Skeletal muscle satellite cell (primary cell): Measurements from ENCODE around the gene CTNND2.
"Not testable (repeated sequence)": the region's sequence is repeated elsewhere in the genome, so short reads cannot be mapped to it uniquely, and the experiment has no call there.

ENCODE experiments used
- H3K27me3 ChIP-seq: 2 replicates; pipeline ENCODE4 v1.7.0; 2013; ENCODE audit warnings: low read length; ENCODE audit not compliant: control insufficient read depth, insufficient read depth
- H3K36me3 ChIP-seq: 2 replicates; pipeline ENCODE4 v1.7.0; 2013; ENCODE audit warnings: mild to moderate bottlenecking, control low read depth, low read length; ENCODE audit not compliant: insufficient read depth
- H3K4me1 ChIP-seq: 2 replicates; pipeline ENCODE4 v1.7.0; 2013; ENCODE audit warnings: low read length; ENCODE audit not compliant: control insufficient read depth, insufficient read depth
- H3K4me2 ChIP-seq: 2 replicates; pipeline ENCODE4 v1.7.0; 2013; ENCODE audit warnings: mild to moderate bottlenecking, low read length
- H3K4me3 ChIP-seq: 2 replicates; pipeline ENCODE4 v1.7.0; 2013; ENCODE audit warnings: low read length
- H3K9ac ChIP-seq: 2 replicates; pipeline ENCODE4 v1.7.0; 2013; ENCODE audit warnings: mild to moderate bottlenecking, low read depth, low read length, moderate library complexity
- H3K9me3 ChIP-seq: replicated peaks from 2 replicates; pipeline ENCODE4 v1.7.0; 2013; ENCODE audit warnings: mild to moderate bottlenecking, control low read depth, low read length

CTNND2 gene

GRCh38 chr5:11324521-11325289, 579.5 kb downstream of the CTNND2 start:
- Histone ChIP-seq H3K9ac (no peak overlapping the region), H3K4me2 (no peak overlapping the region), H3K4me1 (no peaks in the 10 kb centered on the region), H3K27me3 (no peaks in the 10 kb centered on the region), H3K9me3 (no peaks in the 10 kb centered on the region), H3K4me3 (no peak overlapping the region), H3K36me3 (no peaks in the 10 kb centered on the region)

DNA sequence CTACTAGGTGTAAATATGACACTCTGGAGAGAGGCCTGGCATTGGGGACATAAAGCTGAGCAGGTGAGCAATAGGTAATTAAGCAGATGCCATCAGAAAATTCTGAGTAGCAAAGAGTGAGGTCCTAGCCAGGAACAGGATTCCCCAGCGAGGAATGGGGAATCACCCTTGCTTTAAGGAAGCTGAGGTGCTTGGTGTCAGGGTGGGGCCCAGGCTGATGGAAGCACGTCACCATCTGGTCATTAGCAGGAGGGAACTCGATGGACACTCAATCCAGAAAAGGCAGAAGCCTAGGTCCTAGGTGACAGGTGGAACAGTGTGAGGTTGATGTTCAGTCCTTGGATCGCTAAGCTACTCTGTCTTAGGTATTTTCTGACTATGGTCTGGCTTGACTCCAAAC, 580.5 kb downstream of the CTNND2 start:
- Histone ChIP-seq H3K9me3 (no peaks in the 10 kb centered on the region), H3K4me2 (no peak overlapping the region), H3K9ac (no peak overlapping the region), H3K4me1 (no peaks in the 10 kb centered on the region), H3K27me3 (no peaks in the 10 kb centered on the region), H3K4me3 (no peak overlapping the region), H3K36me3 (no peaks in the 10 kb centered on the region)

DNA sequence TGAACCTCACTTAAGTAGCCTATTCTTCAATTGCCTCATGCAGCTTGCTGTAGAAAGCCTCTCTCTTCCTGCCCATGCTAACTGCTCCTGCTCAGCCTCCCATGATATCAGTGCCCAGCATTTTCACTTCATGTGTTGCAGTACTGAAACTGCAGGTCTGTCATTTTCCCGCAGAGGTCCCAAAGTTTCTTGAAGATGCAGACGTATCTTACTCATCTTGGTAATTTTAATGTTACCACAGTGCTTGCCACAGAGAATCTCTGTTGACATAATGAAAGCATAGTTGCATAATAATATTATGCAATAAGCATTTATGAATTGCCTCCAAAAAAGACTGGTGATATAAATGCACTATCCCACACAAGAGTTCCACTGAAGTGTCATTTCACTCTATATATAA, 582.1 kb downstream of the CTNND2 start:
- H3K9me3 ChIP-seq = no peaks in the 10 kb centered on the region
- H3K4me3 ChIP-seq = no peak overlapping the region
- H3K27me3 ChIP-seq = no peaks in the 10 kb centered on the region
- H3K9ac ChIP-seq = no peak overlapping the region
- no peaks in the 10 kb centered on the region for H3K4me1 ChIP-seq
- no peak overlapping the region for H3K4me2 ChIP-seq
- no peaks in the 10 kb centered on the region for H3K36me3 ChIP-seq

DNA sequence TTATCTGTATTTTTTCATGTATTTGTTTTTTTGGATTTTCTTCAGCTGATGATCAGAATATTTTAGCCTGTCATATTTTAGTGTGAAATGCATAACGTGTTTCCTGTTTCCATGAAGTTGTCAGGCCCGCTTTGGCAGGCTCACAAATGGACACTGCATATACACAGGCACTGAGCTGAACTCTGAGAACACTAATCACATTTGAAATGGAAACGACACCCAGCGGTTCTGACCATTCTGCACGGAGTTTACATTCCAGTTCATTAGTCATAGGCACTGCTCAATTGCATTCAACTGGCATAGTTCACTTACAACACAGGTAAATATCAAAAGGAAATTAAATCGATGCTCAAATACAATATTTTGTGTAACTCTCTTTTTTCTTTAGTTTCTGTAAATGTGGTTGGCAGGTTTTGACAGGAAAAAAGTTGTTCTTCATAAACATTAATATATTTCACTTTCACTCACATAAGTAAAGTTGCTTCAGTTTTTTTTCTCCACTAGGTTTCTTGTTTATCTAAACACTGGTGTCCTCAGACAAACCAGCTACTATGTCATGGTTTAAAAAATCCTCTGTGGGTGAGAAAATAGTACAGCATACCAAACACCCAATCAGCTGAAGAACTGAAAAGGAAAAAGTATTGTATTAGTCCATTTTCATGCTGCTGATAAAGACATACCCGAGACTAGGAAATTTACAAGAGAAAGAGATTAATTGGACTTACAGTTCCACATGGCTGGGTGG, 584.2 kb downstream of the CTNND2 start:
- Histone ChIP-seq H3K9ac (no peak overlapping the region), H3K4me1 (no peaks in the 10 kb centered on the region), H3K9me3 (no peaks in the 10 kb centered on the region), H3K4me2 (no peak overlapping the region), H3K27me3 (no peaks in the 10 kb centered on the region), H3K36me3 (no peaks in the 10 kb centered on the region), H3K4me3 (no peak overlapping the region)

GRCh38 chr5:11313694-11314093, 590.6 kb downstream of the CTNND2 start:
- H3K4me1 ChIP-seq, H3K36me3 ChIP-seq, H3K4me2 ChIP-seq, H3K9ac ChIP-seq, H3K9me3 ChIP-seq, H3K27me3 ChIP-seq, H3K4me3 ChIP-seq: not testable (repeated sequence)

DNA sequence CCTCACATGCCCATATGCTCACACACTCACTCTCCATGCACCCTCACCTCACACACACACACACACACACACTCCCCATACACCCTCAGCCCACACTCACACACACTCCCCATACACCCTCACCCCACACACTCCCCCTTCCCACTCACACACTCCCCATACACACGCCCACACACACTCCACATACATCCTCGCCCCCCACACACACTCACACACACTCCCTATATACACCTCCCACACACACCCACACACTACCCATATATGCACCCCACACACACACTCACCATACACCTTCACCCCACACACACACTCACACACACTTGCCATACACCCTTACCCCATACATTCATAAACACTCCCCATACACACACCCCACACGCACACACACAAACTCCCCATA, 592.5 kb downstream of the CTNND2 start:
- Histone ChIP-seq H3K27me3 (no peaks in the 10 kb centered on the region), H3K36me3 (no peaks in the 10 kb centered on the region), H3K4me1 (no peaks in the 10 kb centered on the region), H3K9me3 (no peaks in the 10 kb centered on the region), H3K4me2 (no peak overlapping the region), H3K9ac (no peak overlapping the region), H3K4me3 (no peak overlapping the region)

DNA sequence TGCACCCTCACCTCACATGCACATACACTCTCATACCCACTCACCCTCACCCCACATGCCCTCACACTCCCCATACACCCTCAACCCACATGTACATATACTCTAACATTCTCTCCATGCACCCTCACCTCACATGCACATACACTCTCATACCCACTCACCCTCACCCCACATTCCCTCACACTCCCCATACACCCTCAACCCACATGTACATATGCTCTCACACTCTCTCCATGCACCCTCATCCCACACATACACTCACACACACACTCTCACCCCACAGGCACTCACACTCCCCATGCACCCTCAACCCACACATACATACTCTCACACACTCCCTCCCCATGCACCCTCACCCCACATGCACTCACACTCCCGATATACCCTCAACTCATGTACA, 593.0 kb downstream of the CTNND2 start:
- H3K4me2 ChIP-seq = no peak overlapping the region
- H3K9ac ChIP-seq = no peak overlapping the region
- no peaks in the 10 kb centered on the region for H3K9me3 ChIP-seq
- no peaks in the 10 kb centered on the region for H3K27me3 ChIP-seq
- H3K4me3 ChIP-seq = no peak overlapping the region
- H3K4me1 ChIP-seq = no peaks in the 10 kb centered on the region
- H3K36me3 ChIP-seq = no peaks in the 10 kb centered on the region

DNA sequence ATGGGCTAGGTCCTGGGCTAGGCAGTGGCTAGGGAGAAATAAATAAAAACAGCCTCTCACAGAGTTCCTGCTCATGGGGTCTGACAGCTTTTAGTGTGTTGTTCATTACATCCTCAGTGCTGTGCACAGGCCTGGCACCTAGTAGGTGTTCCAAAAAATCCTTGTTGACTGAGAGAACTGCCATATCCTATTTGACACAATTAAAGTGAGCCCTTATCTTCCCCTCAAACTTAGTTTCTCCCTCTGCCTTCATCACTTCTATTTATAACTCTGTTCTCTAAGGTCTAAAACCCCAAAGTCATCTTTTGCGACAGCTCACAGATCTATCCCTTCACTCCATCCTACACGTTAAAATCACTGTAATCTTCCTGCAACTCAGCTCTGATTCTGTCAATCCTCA, 594.1 kb downstream of the CTNND2 start:
- no peaks in the 10 kb centered on the region for H3K4me1 ChIP-seq
- no peaks in the 10 kb centered on the region for H3K27me3 ChIP-seq
- H3K36me3 ChIP-seq = no peaks in the 10 kb centered on the region
- no peak overlapping the region for H3K4me2 ChIP-seq
- no peak overlapping the region for H3K9ac ChIP-seq
- H3K9me3 ChIP-seq = no peaks in the 10 kb centered on the region
- H3K4me3 ChIP-seq = no peak overlapping the region

DNA sequence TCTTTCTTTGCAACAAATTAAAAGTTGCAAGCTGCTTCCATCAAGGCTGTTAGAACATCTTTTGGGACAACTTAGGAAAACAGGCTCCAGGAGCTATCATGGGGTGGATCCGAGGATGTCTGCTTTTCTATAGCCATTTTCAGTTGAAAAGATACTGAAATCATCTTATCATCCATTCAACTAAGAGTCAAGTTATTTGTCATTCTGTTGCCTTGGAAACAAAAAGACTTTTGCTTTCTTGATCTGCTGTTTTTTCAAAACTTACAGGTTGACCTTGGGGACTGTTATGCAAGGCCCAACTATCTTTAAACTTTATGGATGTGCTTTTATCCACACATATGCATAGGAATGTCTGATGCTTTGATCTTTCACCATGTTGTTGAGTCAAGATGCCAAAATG, 597.9 kb downstream of the CTNND2 start:
- no peak overlapping the region for H3K4me3 ChIP-seq
- H3K4me2 ChIP-seq = no peak overlapping the region
- H3K27me3 ChIP-seq = no peaks in the 10 kb centered on the region
- no peak overlapping the region for H3K9ac ChIP-seq
- no peaks in the 10 kb centered on the region for H3K9me3 ChIP-seq
- H3K4me1 ChIP-seq = no peaks in the 10 kb centered on the region
- no peaks in the 10 kb centered on the region for H3K36me3 ChIP-seq

- no peaks in the 10 kb centered on the region for H3K4me1 ChIP-seq
- no peaks in the 10 kb centered on the region for H3K9me3 ChIP-seq
- H3K9ac ChIP-seq = no peak overlapping the region
- H3K36me3 ChIP-seq = no peaks in the 10 kb centered on the region
- H3K27me3 ChIP-seq = no peaks in the 10 kb centered on the region
- no peak overlapping the region for H3K4me2 ChIP-seq
- no peak overlapping the region for H3K4me3 ChIP-seq
These were observed 599.0 kb downstream of the CTNND2 start for GRCh38 chr5:11305245-11305644.

- H3K4me2 ChIP-seq = no peak overlapping the region
- H3K27me3 ChIP-seq = no peaks in the 10 kb centered on the region
- no peak overlapping the region for H3K4me3 ChIP-seq
- H3K4me1 ChIP-seq = no peaks in the 10 kb centered on the region
- H3K9ac ChIP-seq = no peak overlapping the region
- H3K36me3 ChIP-seq = no peaks in the 10 kb centered on the region
- no peaks in the 10 kb centered on the region for H3K9me3 ChIP-seq
These were observed 599.6 kb downstream of the CTNND2 start for GRCh38 chr5:11304641-11305040.

GRCh38 chr5:11302663-11303062, 601.6 kb downstream of the CTNND2 start:
- Histone ChIP-seq H3K27me3 (no peaks in the 10 kb centered on the region), H3K9me3 (no peaks in the 10 kb centered on the region), H3K4me1 (no peaks in the 10 kb centered on the region), H3K4me2 (no peak overlapping the region), H3K36me3 (no peaks in the 10 kb centered on the region), H3K9ac (no peak overlapping the region), H3K4me3 (no peak overlapping the region)
